ENCODE results near the gene XYLT1.

The XYLT1 gene

DNA sequence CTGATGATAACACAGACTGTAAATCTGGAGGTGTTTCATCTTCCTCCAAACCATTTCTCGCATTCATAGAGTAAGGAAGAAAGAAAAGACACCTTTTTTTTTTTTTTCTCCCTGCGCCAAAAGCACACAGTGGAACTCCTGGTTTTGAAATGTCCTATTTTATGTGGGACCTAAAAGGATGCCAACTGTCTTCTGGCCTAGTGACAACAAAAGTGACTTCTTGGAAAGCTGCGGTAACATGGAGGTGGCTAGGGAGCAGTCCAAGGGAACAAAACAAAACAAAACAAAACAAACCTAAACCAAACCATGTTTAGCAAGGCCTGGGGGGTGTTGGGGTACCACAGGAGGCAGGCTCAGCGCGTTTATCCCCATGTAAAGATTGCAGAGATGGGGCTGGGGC lies 174.8 kb downstream of the XYLT1 start:
- H3K27ac ChIP-seq (ENCODE audit: low read length), result no peak overlapping the region
- no peaks in the 10 kb centered on the region for H3K36me3 ChIP-seq (ENCODE audit: control insufficient read depth, low read depth, low read length)
- H3K4me3 ChIP-seq (ENCODE audit: low read length), result no peak overlapping the region
- H3K27me3 ChIP-seq (ENCODE audit: control insufficient read depth, insufficient read depth, low read length), result no peaks in the 10 kb centered on the region
- H3K4me1 ChIP-seq (ENCODE audit: control insufficient read depth, low read depth, low read length), result peaks cover 24% of the 10 kb centered on the region
- H3K9ac ChIP-seq (ENCODE audit: low read length), result no peak overlapping the region
- no peaks in the 10 kb centered on the region for H3K9me3 ChIP-seq (ENCODE audit: control insufficient read depth, low read depth, low read length)

DNA sequence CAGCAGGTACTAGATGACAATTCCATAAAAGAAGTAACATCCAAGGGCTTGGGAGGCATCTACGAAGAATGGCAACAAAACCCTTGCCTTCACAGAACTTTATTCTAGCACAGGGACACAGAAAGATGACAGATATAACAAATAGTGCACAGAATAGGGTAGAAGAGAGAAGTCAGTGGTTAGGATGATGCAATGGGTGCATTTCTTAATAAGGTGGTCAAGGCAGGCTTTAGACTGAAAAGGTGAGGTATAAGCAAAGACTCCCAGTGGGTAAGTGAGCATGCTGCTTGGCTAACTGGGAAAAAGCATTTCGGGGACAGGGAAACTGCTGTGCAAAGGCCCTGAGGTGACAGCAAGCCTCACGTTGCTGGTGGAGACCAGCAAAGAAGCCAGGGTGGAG lies 175.9 kb downstream of the XYLT1 start:
- H3K4me1 ChIP-seq (ENCODE audit: control insufficient read depth, low read depth, low read length), result peaks cover 16% of the 10 kb centered on the region
- H3K36me3 ChIP-seq (ENCODE audit: control insufficient read depth, low read depth, low read length), result no peaks in the 10 kb centered on the region
- H3K27ac ChIP-seq (ENCODE audit: low read length), result no peak overlapping the region
- H3K9me3 ChIP-seq (ENCODE audit: control insufficient read depth, low read depth, low read length), result no peaks in the 10 kb centered on the region
- H3K27me3 ChIP-seq (ENCODE audit: control insufficient read depth, insufficient read depth, low read length), result no peaks in the 10 kb centered on the region
- H3K9ac ChIP-seq (ENCODE audit: low read length), result no peak overlapping the region
- H3K4me3 ChIP-seq (ENCODE audit: low read length), result no peak overlapping the region

DNA sequence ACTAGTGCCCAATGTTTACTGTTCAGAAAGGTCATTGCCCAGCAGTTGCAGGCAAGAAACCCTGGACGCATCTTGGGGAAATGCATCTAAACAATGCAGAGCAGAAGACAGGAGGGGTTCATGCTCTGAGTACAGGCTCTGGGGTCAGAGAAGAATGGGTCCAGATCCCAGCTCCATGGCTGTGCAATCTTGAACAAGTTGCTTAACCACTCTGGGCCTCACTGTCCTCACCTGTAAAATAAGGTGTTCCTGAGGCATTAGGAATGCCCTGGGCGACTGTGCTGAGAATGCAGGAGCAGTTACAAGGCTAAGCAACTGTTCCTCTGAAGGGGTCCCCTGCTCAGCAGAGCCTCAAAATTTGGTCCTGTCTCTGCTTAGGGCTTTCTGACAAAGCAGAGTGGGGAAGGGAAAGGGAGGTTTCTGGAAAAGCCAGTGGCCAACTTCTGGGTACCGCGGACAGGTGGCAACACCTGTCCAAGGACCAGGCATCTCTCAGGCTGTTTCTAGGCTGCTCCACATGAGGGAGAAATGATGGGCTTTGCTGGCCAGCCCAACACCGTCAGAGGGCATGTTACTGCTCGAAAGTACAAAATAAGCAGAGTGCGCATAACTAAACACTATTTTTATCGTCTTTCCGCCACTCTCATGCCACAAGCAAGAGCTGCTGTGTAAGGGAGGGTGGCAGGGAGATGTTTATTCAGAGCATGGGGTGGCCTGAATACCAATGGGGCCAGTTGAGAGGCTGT lies 176.8 kb downstream of the XYLT1 start:
- Histone ChIP-seq H3K4me3 (ENCODE audit: low read length) (no peak overlapping the region), H3K27ac (ENCODE audit: low read length) (no peak overlapping the region), H3K4me1 (ENCODE audit: control insufficient read depth, low read depth, low read length) (peaks cover 7% of the 10 kb centered on the region), H3K36me3 (ENCODE audit: control insufficient read depth, low read depth, low read length) (no peaks in the 10 kb centered on the region), H3K9ac (ENCODE audit: low read length) (no peak overlapping the region), H3K27me3 (ENCODE audit: control insufficient read depth, insufficient read depth, low read length) (no peaks in the 10 kb centered on the region), H3K9me3 (ENCODE audit: control insufficient read depth, low read depth, low read length) (no peaks in the 10 kb centered on the region)

DNA sequence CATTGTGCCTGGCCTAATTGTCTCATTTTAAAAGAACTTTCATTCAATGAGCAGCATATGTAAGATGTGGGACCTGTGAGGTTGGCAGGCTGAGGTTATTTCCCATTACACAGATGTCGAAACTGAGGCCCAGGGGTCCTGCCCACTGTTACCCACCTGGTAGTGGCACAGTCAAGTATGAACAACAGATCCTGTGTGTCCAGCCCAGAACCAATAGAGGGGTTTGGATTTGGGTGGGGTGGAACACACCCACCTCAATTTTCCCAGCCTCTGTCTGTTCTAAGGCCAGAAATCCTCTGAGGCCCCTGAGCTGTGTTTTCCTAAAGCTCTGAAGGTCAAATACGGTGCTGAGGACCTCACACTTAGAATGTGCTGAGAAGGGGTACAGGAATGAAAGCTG lies 179.5 kb downstream of the XYLT1 start:
- Histone ChIP-seq H3K4me3 (ENCODE audit: low read length) (no peak overlapping the region), H3K4me1 (ENCODE audit: control insufficient read depth, low read depth, low read length) (peaks cover 7% of the 10 kb centered on the region), H3K9ac (ENCODE audit: low read length) (no peak overlapping the region), H3K27ac (ENCODE audit: low read length) (no peak overlapping the region), H3K27me3 (ENCODE audit: control insufficient read depth, insufficient read depth, low read length) (no peaks in the 10 kb centered on the region), H3K36me3 (ENCODE audit: control insufficient read depth, low read depth, low read length) (no peaks in the 10 kb centered on the region), H3K9me3 (ENCODE audit: control insufficient read depth, low read depth, low read length) (no peaks in the 10 kb centered on the region)

DNA sequence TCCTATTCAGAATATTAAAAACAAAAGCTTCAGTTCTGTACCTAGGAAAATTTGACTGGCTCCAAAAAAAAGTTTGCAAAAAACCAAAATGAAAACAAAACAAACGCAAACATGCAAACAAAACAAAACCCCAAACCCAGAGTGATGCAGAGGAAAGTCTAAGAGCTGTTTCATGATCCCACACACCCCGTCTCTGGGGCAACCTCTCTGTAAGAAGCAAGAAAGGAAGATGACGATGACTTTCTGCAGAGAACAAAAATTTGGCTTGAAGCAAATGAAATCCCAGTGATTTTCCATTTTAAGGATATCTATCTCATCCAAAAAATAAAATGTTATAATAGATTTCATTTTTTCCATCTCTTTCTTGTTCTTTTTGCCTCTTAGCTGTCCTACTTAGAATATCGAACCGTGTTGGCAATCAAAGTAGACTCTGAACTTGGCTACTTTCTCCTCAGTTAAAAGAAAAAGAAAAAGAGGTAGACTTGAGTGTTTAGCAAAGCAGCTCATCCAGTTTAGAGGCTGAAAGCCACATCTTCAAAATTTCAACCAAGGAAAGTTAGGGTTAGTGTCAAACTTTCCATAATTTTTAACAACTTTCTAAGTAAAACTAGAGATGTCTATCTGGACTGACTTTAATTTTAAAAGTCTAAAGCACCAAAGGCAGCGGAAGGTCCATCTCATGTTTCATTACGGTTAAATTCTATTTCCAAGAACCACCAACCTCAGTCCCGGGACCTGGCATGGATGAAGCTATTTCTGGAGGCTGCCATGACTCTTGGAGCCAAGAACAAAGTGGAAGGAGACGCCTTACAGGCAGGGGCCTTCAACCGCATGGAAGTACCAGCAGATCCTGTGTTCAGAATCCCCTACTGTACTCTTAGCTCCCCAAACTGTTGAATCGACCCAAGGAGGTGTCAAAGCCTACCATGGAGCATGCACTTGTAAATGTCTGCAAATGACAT lies 180.8 kb downstream of the XYLT1 start:
- Histone ChIP-seq H3K27ac (ENCODE audit: low read length) (no peak overlapping the region), H3K4me1 (ENCODE audit: control insufficient read depth, low read depth, low read length) (peaks cover 7% of the 10 kb centered on the region), H3K27me3 (ENCODE audit: control insufficient read depth, insufficient read depth, low read length) (no peaks in the 10 kb centered on the region), H3K9ac (ENCODE audit: low read length) (no peak overlapping the region), H3K9me3 (ENCODE audit: control insufficient read depth, low read depth, low read length) (no peaks in the 10 kb centered on the region), H3K4me3 (ENCODE audit: low read length) (no peak overlapping the region), H3K36me3 (ENCODE audit: control insufficient read depth, low read depth, low read length) (no peaks in the 10 kb centered on the region)

DNA sequence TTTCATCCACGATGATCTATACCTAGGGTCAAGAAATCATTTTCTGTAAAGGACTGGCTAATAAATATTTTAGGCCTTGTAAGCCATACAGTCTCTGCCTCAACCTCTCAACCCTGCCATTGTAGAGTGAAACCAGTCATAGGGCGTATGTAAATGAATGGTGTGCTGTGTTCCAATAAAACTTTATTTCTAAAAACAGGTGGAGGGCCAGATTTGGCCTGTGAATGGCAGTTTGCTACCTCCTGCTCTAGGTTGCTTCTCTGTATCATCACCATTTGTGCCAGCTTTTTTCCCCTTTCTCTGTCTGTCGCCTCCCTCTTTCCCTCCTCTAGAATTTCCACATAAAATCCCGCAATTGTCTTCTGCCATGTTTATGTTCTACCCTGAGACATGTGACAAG lies 181.7 kb downstream of the XYLT1 start:
- Histone ChIP-seq H3K27me3 (ENCODE audit: control insufficient read depth, insufficient read depth, low read length) (no peaks in the 10 kb centered on the region), H3K4me3 (ENCODE audit: low read length) (no peak overlapping the region), H3K9me3 (ENCODE audit: control insufficient read depth, low read depth, low read length) (no peaks in the 10 kb centered on the region), H3K9ac (ENCODE audit: low read length) (no peak overlapping the region), H3K27ac (ENCODE audit: low read length) (no peak overlapping the region), H3K36me3 (ENCODE audit: control insufficient read depth, low read depth, low read length) (no peaks in the 10 kb centered on the region), H3K4me1 (ENCODE audit: control insufficient read depth, low read depth, low read length) (peaks cover 7% of the 10 kb centered on the region)

DNA sequence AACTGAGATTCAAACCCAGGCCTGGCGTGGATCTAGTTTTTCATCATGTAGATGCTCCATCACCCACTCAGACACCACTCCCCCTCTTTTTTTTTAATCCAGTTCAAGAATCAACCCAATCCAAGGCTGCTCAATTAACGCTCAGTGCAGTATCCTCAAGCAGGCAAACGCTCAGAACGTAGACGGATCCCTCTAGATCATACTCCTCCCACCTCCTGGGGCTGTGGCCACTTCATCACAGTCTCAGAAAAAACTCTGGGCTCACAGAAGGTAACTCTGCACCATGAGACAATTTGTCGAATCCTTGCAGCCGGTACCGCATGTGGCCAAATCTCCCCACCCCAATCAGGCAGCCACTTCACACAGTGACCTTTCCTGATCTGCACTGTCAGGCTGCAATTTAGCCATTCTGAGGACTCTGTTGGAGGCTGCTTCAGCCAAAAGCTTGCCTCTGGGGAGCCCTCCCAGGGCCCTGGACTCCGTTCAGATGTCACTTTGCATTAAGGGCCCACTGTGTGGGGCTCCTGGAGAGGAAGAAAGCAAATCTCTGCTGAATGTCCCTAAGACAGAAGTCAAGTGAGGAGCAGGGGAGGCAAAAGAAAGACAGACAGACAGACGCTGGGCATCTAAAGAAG lies 183.5 kb downstream of the XYLT1 start:
- no peaks in the 10 kb centered on the region for H3K36me3 ChIP-seq (ENCODE audit: control insufficient read depth, low read depth, low read length)
- H3K27me3 ChIP-seq (ENCODE audit: control insufficient read depth, insufficient read depth, low read length), result no peaks in the 10 kb centered on the region
- no peak overlapping the region for H3K4me3 ChIP-seq (ENCODE audit: low read length)
- H3K9me3 ChIP-seq (ENCODE audit: control insufficient read depth, low read depth, low read length), result no peaks in the 10 kb centered on the region
- no peaks in the 10 kb centered on the region for H3K4me1 ChIP-seq (ENCODE audit: control insufficient read depth, low read depth, low read length)
- no peak overlapping the region for H3K27ac ChIP-seq (ENCODE audit: low read length)
- H3K9ac ChIP-seq (ENCODE audit: low read length), result no peak overlapping the region

DNA sequence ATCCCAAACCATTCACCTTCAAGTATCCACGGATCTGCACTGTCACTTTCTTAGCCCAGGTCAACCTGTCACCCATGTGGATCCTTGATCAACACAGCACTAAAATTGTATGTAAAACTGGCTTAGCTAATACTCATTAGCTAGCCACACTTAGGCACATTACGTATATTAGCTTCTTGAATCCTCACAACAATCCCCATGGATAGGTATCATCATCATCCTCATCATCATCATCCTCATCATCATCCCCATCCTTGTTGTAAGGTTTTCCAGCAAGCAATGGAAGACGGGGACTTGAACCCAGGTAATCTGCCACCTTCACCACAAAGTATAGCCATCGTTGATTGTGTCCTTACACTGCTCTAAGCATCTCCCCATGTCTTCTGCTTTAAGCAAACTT lies 184.3 kb downstream of the XYLT1 start:
- H3K4me3 ChIP-seq (ENCODE audit: low read length), result no peak overlapping the region
- no peak overlapping the region for H3K27ac ChIP-seq (ENCODE audit: low read length)
- H3K27me3 ChIP-seq (ENCODE audit: control insufficient read depth, insufficient read depth, low read length), result no peaks in the 10 kb centered on the region
- no peaks in the 10 kb centered on the region for H3K4me1 ChIP-seq (ENCODE audit: control insufficient read depth, low read depth, low read length)
- H3K36me3 ChIP-seq (ENCODE audit: control insufficient read depth, low read depth, low read length), result no peaks in the 10 kb centered on the region
- no peak overlapping the region for H3K9ac ChIP-seq (ENCODE audit: low read length)
- H3K9me3 ChIP-seq (ENCODE audit: control insufficient read depth, low read depth, low read length), result no peaks in the 10 kb centered on the region

DNA sequence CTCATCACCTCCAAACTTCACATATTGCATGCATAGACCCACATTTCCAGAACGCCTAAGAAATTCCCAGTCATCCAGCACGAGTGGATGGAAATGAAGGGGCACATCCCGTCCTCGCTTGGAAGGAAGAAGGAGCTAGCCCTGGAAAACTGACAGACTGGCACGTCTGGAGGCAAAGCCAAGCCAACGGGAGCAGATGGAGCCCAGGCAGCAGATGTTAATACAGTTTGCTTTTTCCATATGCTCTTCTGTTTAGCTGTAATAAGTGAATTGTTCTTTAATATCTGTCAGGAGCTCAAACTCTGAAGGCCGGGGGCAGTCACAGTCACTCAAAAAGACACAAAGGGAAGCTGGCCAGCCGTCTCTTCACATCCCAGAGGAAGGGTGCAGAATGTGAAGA lies 187.7 kb downstream of the XYLT1 start:
- no peaks in the 10 kb centered on the region for H3K27me3 ChIP-seq (ENCODE audit: control insufficient read depth, insufficient read depth, low read length)
- H3K36me3 ChIP-seq (ENCODE audit: control insufficient read depth, low read depth, low read length), result no peaks in the 10 kb centered on the region
- peaks cover 3% of the 10 kb centered on the region for H3K4me1 ChIP-seq (ENCODE audit: control insufficient read depth, low read depth, low read length)
- H3K9me3 ChIP-seq (ENCODE audit: control insufficient read depth, low read depth, low read length), result no peaks in the 10 kb centered on the region
- no peak overlapping the region for H3K27ac ChIP-seq (ENCODE audit: low read length)
- H3K4me3 ChIP-seq (ENCODE audit: low read length), result no peak overlapping the region
- no peak overlapping the region for H3K9ac ChIP-seq (ENCODE audit: low read length)

DNA sequence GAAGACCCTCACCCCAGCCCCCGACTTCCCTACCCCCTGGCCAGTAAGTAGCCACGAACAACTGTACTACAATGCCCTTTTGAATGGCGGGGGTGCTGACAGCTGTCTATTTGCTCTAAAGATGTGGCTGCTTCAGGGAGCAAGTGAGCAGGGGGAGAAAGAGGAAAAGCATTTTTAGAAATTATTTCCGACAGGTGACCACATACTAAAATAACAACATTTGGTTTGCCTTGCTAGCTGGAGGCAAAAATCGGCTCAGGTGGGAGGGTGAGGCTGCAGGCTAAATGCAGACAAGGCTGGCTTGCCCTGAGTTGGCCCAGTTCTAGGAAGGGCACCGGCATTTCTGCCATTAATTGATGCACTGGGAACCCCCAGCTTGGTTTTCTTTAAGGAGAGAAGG lies 188.5 kb downstream of the XYLT1 start:
- Histone ChIP-seq H3K36me3 (ENCODE audit: control insufficient read depth, low read depth, low read length) (no peaks in the 10 kb centered on the region), H3K4me1 (ENCODE audit: control insufficient read depth, low read depth, low read length) (peaks cover 3% of the 10 kb centered on the region), H3K4me3 (ENCODE audit: low read length) (no peak overlapping the region), H3K9ac (ENCODE audit: low read length) (no peak overlapping the region), H3K27ac (ENCODE audit: low read length) (no peak overlapping the region), H3K27me3 (ENCODE audit: control insufficient read depth, insufficient read depth, low read length) (no peaks in the 10 kb centered on the region), H3K9me3 (ENCODE audit: control insufficient read depth, low read depth, low read length) (no peaks in the 10 kb centered on the region)

DNA sequence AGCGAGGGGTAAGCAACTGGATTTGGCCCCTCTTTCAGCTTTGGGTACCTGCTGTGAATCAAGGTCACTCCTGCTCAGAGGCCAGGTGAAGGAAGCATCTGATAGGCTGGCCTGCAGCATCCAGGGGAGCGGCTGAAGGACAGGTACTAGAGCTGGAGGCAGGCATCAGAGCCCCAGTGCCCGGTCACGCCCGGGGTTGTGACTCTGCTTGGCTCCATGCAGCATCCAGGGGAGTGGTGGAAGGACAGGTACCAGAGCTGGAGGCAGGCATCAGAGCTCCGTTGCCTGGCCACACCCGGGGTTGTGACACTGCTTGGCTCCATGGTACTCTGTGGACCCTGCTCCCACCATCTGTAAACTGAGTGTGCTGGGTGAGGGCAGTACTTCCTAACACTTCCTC lies 189.7 kb downstream of the XYLT1 start:
- no peak overlapping the region for H3K27ac ChIP-seq (ENCODE audit: low read length)
- no peaks in the 10 kb centered on the region for H3K27me3 ChIP-seq (ENCODE audit: control insufficient read depth, insufficient read depth, low read length)
- no peak overlapping the region for H3K9ac ChIP-seq (ENCODE audit: low read length)
- H3K4me1 ChIP-seq (ENCODE audit: control insufficient read depth, low read depth, low read length), result peaks cover 3% of the 10 kb centered on the region
- no peaks in the 10 kb centered on the region for H3K36me3 ChIP-seq (ENCODE audit: control insufficient read depth, low read depth, low read length)
- no peaks in the 10 kb centered on the region for H3K9me3 ChIP-seq (ENCODE audit: control insufficient read depth, low read depth, low read length)
- no peak overlapping the region for H3K4me3 ChIP-seq (ENCODE audit: low read length)

Measured in iPS-18a (cell line).